ENCODE measurements around the gene CEP72.
"Not testable (repeated sequence)": the region's sequence is repeated elsewhere in the genome, so short reads cannot be mapped to it uniquely, and the experiment has no call there.

- not testable (repeated sequence) for TF ChIP-seq CTCF (IDR thresholded peaks at IDR 0.05); POLR2A (IDR thresholded peaks at IDR 0.05); EP300 (IDR thresholded peaks at IDR 0.05; ENCODE audit: low read depth); POLR2AphosphoS5 (IDR thresholded peaks at IDR 0.05)
Observed at GRCh38 chr5:686172-686523, 74.0 kb downstream of the CEP72 start.

Measured in transverse colon (tissue), 4 donors.